Inflammatory macrophage treated with lipopolysaccharide for 4 hours (primary cell): ENCODE results near the gene SLC49A3.

Experiments used
- DNase-seq: peaks from one replicate; pipeline ENCODE4 v3.0.0-alpha.2; 2020

The SLC49A3 gene

DNA sequence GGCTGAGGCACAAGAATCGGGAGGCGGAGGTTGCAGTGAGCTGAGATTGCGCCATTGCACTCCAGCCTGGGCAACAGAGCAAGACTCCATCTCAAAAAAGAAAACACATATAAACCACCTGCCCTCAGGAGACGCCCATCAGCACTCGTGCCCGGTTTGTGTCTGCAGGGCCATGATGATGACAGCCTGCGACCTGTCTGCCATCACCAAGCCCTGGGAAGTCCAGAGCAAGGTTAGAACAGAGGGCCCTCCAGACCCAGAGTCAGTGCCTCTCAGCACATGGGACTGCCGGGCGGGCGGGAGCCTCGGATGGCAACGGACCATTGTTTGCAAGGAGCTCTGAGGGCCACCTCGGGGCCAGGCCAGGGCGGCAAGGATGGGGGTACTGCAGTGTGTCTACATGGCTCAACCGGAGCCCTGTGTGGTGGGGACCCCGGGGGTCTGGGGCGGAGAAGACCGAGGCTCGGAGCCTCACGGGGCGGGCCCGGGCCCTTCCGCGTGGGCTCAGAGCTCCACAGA lies 24.2 kb downstream of the SLC49A3 start:
- no peak for DNase-seq

DNA sequence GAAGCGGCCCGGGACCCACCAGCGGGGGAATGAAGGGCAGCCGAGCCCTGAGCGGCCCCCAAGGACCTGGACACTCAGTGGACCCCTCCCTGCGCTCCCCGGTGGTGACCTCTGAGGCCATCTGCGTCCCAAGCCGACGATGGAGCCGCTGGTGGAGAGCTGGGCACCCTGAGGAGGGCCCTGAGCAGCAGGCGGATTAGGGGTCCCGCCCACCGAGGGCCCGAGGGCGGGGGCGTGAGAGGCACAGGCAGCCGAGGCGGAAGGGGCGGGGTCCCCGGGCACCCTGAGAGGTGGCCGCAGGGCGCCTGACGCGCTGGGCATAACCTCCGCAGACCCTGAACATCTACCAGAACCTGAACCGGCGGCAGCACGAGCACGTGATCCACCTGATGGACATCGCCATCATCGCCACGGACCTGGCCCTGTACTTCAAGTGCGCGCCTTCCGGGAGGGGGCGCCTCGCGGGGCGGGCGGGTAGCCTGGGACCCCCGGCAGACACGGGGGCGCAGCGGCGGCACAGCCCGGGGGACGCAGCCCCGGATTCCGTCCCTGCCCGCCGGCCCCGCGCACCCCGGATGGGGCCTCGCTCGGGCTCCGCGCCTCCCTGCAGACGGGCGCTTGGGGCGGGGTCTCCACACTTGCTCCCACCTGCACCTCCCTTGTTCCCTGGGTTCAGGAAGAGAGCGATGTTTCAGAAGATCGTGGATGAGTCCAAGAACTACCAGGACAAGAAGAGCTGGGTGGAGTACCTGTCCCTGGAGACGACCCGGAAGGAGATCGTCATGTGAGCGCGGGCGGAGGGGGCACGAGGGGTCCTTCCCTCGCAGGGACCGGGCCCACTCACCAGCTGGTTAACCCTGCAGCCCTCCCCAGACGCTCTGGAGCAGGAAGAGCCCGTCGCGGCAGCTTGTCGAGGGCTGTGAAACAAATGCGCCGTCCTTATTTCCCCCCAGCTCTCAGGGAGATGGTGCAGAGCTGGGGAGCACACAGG lies 25.2 kb downstream of the SLC49A3 start:
- peak; percentile 16 for DNase-seq

DNA sequence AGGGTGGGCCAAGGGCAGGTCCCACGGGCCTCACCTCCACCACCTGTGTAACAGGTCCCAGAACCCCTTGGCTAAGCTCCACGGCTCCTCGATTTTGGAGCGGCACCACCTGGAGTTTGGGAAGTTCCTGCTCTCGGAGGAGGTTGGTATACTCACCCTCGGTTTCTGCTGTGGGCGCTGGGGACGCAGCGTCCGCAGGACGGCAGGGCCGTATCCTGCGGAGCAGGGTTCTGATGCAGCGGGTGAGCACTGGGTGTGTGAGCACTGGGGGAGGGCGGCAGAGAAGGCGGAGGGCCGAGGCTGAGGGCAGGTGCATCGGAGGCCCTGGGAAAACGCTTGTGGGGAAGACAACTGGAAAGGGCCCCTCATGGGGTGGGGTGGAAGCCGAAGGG lies 25.9 kb downstream of the SLC49A3 start:
- DNase-seq = no peak

DNA sequence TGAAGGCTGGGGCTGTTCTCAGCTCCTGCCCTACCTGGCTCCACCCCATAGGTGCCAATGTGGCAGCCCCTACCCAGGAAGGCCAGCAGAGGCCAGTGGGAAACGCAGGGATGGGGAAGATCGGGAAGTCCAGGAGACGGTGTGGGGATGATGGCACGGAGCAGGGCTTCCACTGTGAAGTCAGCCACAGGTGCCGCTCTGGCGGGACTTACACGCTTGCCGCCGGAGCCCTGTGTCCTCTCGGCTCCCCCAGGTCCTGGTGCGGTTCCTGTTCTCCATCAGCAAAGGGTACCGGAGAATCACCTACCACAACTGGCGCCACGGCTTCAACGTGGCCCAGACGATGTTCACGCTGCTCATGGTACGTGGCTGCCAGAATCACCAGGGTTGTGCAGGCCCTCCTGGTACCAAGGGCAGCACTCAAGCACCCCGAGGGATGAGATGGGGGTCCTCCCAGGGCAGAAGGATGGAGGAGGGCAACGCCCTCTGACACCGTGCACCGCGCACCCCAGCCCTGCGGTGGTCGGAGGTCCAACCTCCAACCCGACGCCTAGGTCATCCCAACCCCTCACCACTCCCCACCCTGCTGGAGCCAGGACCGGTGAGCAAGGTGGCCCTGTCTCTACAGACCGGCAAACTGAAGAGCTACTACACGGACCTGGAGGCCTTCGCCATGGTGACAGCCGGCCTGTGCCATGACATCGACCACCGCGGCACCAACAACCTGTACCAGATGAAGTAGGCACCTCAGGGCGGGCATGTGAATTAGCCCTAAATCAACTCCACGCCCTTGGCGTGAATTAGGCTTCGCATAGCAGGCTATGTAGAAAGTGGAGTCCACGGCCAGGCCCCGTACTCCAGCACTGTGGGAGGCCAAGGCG lies 26.8 kb downstream of the SLC49A3 start:
- DNase-seq = no peak

DNA sequence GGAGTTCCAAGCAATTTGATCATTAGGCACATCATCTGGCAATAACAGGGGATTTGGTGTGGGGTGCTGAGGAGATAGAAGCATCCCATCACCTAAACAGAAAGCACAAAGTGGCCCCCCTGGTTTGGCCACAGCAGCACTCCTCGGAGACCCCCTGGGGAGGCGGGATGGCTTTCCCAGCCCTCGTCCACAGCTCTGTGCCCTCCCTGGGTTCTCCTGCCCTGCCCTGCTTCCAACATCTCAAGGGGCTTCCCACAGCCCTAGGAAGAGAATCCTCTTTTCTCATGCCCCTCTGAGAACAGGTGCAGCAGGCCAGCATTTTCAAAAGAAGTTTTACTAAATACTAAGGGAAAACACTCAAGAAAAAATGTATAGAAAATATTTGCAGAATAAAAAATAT lies 27.7 kb downstream of the SLC49A3 start:
- DNase-seq = no peak

DNA sequence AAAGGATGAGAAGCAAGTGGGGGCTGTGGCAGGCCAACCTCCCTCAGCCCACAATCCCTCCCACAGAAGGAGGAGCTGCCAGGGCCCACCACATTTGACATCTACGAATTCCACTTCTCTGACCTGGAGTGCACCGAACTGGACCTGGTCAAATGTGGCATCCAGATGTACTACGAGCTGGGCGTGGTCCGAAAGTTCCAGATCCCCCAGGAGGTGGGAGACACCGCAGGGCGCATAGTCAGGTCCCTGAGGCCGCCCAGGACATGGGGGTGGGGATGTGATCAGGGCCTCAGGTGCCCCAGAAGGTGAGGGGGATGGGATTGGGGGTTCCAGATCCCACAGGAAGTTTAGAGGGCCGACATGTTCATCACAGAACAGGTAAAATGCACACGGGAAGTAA lies 28.6 kb downstream of the SLC49A3 start:
- DNase-seq = no peak

DNA sequence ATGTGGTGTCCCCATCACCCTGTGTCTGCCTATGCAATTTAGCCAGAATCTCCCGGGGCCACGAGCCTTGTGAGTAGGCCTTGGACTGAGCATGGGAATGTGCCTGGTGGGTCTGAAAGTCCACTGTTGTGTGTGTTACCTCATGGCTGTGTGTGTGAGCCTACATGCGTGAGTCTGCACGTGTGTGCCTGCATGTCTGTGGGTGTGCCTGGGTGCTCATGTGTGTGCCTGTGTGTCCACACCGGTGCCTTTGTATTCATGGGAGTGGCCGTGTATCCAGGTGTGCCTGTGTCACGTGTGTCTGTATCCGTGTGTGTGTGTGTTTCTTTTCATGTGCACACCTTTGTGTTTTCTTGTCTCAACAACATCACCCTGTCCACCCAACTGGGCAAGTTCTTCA lies 29.1 kb downstream of the SLC49A3 start:
- DNase-seq = no peak

DNA sequence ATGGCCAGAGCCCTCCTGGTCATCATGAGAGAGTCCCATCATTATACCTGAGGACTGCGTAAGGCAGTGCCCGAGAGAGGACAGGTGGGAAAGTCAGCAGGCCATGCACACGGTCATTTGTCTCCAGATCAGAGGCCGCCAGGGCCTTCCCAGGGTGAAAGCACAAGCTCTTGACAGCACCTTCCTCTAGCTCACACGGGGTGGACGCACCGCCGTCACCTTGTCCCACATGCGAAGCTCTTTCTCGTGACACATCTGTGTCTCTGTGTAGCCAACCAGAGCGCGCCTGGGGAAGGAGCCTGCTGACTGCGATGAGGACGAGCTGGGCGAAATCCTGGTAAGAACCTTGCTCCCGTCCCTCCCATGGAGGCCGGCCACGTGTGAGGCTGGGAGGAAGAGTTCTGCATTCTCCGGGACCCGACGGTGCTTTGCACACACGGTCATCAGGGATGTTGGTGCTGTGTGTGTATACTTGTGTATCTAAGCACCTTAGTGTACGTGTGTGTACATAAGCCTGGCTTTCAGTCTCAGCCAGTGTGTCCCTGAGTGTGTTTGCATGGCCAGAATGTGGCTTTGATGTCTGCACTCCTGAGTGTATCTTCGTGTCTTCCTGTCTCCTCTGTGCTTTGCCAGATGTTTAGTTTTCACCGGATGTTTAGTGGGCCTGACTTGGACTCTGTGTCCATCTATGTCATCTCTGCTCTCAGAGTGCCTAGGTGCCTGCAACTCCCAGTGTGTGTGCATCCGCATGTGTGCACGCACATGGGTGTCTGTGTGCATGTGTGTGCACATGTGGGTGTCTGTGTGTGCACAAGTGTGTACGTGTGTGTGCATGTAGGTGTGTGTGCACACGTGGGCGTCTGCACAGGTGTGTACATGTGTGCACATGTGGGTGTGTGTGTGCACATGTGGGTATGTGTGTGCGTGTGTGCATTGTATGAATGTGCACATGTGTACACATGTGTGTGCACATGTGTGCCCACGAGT lies 30.0 kb downstream of the SLC49A3 start:
- no peak for DNase-seq

DNA sequence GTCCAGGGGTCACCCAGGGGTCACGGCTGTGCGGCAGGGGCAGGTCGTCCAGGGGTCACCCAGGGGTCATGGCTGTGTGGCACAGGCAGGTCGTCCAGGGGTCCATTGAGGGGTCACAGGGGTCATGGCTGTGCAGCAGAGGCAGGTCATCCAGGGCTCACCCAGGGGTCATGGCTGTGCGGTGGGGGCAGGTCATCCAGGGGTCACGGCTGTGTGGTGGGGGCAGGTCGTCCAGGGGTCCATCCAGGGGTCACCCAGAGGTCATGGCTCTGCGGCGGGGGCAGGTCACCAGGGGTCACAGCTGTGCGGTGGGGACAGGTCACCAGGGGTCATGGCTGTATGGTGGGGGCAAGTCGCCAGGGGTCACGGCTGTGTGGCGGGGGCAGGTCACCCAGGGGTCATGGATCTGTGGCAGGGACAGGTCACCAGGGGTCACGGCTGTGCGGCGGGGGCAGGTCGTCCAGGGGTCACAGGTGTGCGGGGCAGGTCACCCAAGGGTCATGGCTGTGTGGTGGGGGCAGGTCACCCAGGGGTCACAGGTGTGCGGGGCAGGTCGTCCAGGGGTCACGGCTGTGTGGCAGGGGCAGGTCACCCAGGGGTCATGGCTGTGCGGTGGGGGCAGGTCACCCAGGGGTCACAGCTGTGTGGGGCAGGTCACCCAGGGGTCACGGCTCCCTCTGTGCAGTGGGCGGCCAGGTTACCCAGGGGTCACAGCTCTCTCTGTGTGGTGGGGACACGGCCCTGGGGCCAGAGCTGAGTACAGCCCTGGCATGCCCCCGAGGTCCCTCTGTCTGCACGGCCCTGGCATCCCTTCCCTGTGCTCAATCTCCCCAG lies 30.9 kb downstream of the SLC49A3 start:
- DNase-seq = no peak

DNA sequence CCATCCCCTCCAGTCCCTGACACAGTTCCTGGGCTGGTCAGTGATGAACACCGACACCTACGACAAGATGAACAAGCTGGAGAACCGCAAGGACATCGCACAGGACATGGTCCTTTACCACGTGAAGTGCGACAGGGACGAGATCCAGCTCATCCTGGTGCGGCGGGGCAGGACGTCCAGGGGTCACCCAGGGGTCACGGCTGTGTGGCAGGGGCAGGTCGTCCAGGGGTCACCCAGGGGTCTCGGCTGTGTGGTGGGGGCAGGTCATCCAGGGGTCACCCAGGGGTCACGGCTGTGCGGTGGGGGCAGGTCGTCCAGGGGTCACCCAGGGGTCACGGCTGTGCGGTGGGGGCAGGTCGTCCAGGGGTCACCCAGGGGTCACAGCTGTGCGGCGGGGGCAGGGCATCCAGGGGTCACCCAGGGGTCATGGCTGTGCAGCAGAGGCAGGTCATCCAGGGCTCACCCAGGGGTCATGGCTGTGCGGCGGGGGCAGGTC lies 31.6 kb downstream of the SLC49A3 start:
- DNase-seq = no peak

DNA sequence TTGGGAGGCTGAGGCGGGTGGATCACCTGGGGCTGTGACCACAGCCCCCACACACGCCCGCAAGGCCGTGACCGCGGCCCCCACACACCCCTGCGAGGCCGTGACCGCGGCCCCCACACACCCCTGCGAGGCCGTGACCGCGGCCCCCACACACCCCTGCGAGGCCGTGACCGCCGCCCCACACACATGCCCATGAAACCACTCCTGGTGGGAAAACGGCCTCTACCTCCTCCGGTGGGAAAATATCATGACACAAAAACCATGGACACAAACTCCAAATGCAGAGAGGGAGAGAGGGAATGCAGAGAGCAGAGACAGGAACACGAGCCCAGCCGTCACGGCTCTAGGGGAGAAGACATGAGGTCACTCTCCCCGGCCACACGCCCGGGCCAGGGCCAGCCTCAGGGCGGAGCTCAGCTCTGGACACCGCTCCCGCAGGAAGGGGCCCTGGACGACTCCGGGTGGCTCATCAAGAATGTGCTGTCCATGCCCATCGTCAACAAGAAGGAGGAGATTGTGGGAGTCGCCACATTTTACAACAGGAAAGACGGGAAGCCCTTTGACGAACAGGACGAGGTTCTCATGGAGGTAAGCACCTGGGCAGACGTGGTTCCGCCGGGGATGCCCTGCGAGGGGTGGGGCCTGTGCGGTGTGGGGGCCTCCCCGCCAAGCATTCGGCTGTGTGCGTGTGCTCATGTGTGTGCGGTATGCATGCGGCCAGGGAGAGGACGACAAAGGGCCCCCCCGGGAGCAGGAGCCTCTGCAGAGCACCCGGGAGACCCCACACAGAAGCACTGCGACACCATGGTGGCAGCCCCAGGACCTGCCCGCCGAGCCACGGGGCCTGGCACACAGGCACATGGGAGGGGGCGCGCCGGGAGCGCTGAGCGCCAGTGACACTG lies 32.3 kb downstream of the SLC49A3 start:
- DNase-seq = no peak

DNA sequence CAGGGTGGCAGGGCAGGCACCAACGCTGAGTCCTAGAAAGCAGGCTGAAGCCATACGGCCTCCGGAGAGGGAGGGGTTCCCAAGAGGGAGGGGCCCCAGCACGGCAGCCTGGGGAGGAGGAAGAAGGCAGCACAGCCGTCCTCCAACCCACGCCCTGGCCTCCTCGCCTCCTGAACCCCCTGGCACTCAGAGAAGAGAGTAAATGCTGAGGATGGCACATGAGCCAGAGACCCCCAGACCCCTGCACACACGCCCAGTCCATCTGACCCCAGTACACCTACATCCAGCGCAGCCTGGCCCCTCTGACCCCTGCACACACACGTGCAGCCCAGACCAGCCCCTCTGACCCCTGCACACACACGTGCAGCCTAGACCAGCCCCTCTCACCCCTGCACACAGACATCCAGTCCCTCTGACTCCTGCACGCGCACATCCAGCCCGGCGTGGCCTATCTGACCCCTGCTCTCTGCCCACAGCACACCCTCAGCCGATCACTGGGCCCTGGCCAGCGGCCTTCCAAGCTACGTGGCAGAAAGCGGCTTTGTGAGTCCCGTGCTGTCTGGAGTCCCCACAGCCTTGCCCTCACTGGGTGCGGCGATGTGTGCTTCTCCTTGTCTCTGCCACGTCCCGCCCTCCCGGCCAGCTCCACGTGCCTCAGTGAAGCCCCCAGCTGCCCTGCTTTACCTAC lies 33.3 kb downstream of the SLC49A3 start:
- DNase-seq = no peak

DNA sequence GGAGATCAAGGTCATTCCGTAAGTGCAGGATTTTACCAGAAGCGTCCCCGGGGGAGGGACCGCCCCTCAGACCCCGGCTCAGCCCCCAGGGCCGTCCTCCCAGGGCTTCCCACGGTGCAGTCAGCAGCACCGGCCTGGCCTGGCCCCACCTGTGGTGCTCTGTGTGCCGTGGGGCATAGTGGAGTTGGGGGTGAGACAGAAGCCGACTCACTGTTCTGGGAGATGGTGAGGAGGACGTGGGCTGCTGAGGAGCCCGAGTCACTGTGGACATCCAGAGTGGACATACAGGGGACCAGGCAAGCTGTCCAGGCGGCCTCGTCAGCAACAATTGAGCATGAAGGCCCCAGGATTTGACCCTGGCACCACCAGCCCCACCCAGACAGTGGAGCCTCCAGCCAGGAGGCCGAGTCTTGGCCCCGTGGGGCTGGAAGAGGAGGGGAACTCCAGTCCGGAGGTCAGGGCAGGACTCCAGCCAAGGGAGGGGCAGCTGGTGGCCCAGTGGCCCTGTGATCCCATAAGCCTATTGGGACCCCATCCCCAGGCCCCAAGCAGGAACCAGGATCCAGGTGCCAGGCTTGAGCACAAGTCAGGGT lies 34.0 kb downstream of the SLC49A3 start:
- DNase-seq = no peak

DNA sequence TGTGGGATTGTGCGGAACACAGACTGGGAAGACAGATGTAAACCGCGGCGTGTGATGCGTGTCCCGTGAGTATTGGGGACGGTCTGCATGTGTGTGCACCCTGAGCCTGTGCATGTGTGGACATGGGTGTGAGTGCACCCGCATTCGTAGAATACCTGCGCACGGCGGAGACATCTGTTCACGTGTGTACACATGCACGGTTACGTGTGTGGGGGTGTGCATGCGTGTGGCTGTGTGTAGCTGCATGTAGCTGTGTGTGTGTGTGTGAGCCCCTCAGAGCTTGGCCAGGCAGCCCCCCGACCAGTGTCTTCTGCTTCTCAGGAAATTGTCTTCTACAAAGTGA lies 34.5 kb downstream of the SLC49A3 start:
- DNase-seq = no peak

DNA sequence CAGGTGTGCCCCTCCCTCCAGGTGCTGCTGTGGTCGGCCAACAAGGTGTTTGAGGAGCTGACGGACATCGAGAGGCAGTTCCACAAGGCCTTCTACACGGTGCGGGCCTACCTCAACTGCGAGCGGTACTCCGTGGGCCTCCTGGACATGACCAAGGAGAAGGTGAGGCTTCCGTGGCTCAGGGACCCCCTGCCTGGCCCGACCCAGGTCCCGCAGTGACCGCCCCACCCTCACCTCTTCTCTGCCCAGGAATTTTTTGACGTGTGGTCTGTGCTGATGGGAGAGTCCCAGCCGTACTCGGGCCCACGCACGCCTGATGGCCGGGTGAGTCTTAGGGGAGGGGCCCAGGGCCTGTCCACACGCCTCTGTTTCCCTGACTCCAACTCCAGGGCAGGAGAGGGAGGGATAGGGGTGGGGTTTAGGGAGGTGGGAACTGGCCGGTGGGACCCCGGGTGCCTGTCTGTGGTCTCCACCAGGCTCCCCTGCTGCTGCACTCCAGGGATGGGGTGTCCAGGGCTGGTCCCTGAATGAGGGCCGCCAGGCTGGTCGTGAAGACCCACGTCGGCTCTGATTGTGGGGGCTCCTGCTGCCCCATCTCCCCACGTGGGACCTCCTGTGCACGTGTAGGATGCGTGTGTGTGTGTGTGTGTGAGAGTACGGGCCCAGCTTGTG lies 35.0 kb downstream of the SLC49A3 start:
- DNase-seq = no peak

DNA sequence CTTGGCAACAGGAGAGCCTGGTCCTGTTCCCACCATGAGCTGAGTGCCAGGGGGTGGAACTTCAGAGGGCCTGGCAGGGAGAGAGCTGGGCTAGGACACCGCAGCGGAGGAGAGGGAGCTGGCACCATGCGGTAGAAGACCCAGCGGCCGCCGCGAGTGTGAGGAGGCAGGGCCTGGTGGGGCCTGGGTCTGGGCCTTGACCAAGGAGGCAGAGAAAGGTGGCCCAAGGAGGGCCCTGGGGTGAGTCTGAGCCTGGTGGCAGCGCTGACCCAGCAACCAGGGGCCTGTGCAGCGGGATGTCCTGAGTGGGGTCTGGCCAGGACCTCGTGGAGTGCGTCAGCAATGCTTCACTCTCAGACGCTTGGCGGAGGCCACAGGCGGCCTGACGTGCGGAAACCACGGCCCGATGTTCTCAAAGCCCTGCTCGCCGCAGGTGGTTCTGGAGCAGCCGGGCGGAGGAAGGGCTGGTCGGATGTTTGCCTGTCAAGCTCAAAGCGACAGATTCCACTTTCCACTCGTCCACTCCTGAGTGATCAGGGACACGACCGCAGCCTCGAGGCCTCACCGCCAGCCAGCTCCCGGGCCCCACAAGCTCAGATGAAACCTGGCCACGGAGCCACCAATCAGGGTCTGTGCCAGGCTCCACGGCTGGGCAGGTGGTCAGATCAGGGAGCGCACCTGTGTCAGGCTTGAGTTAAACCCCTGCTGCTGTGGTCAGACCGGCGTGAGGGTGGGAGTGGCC lies 35.7 kb downstream of the SLC49A3 start:
- DNase-seq = no peak

DNA sequence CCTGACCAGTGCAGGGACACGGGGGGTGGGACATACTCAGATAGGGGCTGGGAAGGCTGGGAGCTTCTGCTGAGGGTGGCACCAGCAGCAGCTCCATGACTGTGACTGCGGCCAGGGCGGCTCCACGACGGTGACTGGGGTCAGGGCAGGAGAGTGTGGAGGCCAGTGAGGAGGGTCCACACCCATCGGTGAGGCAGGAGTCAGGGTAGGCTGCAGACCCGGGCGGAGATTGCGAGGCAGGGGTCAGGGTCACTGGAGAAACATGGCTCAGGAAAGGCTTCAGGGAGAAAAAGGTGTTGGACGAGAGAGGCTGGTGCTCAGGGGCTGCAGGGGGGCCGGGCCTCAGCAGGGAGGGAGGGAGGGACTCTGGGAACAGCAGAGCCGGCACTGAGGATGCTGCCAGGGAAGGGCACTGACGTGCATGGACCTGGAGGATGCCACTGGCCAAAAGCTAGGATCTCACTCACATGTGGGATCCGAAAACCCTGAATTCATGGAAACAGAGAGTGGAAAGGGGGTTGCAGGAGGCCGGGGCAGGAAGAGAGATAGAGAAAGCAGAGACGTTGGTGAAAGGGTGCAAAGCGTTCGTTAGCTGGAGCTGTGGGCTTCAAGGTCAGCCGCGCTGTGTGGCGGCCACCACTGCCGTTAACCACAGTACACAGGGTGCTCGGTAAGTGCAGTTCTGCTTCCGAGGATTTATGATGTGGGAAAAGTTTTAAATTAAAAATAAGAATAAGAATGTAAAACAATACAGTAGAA lies 36.9 kb downstream of the SLC49A3 start:
- DNase-seq = no peak
